ENCODE measurements around the gene PDCD1LG2. TPM values are rescaled to one million over a fixed set of nuclear protein-coding genes. Genes with fewer than 3 reads are reported as not detected.

The PDCD1LG2 gene
- total and polyA plus RNA-seq, 2 of the 8 experiments (the other 6 are each of a cell fraction or from before 2014, with no cell fraction given) = not detected

- TF ChIP-seq SUZ12 (IDR thresholded peaks at IDR 0.05; ENCODE audit: low read length) = no peak
- TF ChIP-seq GABPA (IDR thresholded peaks at IDR 0.05; ENCODE audit: borderline replicate concordance, insufficient read depth, low read length) = no peak
- TF ChIP-seq TBP (IDR thresholded peaks at IDR 0.05; ENCODE audit: low read depth, low read length) = no peak
- TF ChIP-seq BRCA1 (IDR thresholded peaks at IDR 0.05; ENCODE audit: low read depth, low read length) = no peak
- TF ChIP-seq RXRA (IDR thresholded peaks at IDR 0.05; ENCODE audit: insufficient read depth, low read depth, low read length) = no peak
- no peak for TF ChIP-seq HDAC6 (IDR thresholded peaks at IDR 0.05; ENCODE audit: low read depth, low read length)
These were observed 21.9 kb upstream of the PDCD1LG2 start (continued) for GRCh38 chr9:5488221-5489008.
